GM23338 (cell line): Measurements from ENCODE around the gene PCYT1A. TPM values are rescaled to one million over a fixed set of nuclear protein-coding genes. Genes with fewer than 3 reads are reported as not detected.

ENCODE experiments used
- ATAC-seq: fragments of 200-7000 bp; cut with Tn5 transposase; 3 replicates; pipeline ENCODE4 v1.9.1; 2020
- DNase-seq: peaks from one replicate; pipeline ENCODE4 v3.0.0-alpha.2; 2015; ENCODE audit warnings: low spot score
- H2AFZ ChIP-seq: fragments of 200-600 bp; sonication (generic); 2 replicates; pipeline ENCODE4 v1.8.0; 2016; ENCODE audit warnings: antibody characterized with exemption, mild to moderate bottlenecking, moderate library complexity
- H3F3A ChIP-seq: fragments of 200-600 bp; sonication (generic); replicated peaks from 2 replicates; pipeline ENCODE4 v1.8.0; 2017; ENCODE audit warnings: antibody characterized with exemption, mixed run types, low read depth
- H3K27ac ChIP-seq: fragments of 200-600 bp; sonication (generic); 2 replicates; pipeline ENCODE4 v1.6.1; 2016; ENCODE audit warnings: low read depth
- H3K27me3 ChIP-seq: fragments of 200-600 bp; sonication (generic); 2 replicates; pipeline ENCODE4 v1.8.0; 2016; ENCODE audit warnings: mild to moderate bottlenecking, mixed run types, moderate library complexity; ENCODE audit not compliant: insufficient read depth
- H3K36me3 ChIP-seq: fragments of 200-600 bp; sonication (generic); 2 replicates; pipeline ENCODE4 v1.8.0; 2016; ENCODE audit warnings: mild to moderate bottlenecking; ENCODE audit not compliant: insufficient read depth
- H3K4me1 ChIP-seq: fragments of 200-600 bp; sonication (generic); 2 replicates; pipeline ENCODE4 v1.8.0; 2016; ENCODE audit warnings: mild to moderate bottlenecking, moderate library complexity; ENCODE audit not compliant: insufficient read depth
- H3K4me2 ChIP-seq: fragments of 200-600 bp; sonication (generic); 2 replicates; pipeline ENCODE4 v1.7.1; 2017; ENCODE audit warnings: mixed run types
- H3K4me3 ChIP-seq: fragments of 200-600 bp; sonication (generic); 2 replicates; pipeline ENCODE4 v1.6.1; 2016; ENCODE audit warnings: mixed run types
- H3K79me2 ChIP-seq: fragments of 200-600 bp; sonication (generic); replicated peaks from 2 replicates; pipeline ENCODE4 v1.8.0; 2017; ENCODE audit warnings: mild to moderate bottlenecking; ENCODE audit not compliant: insufficient read depth
- H3K9me2 ChIP-seq: fragments of 200-600 bp; sonication (generic); 2 replicates; pipeline ENCODE4 v1.8.0; 2017; ENCODE audit not compliant: insufficient read depth
- H4K20me1 ChIP-seq: fragments of 200-600 bp; sonication (generic); replicated peaks from 2 replicates; pipeline ENCODE4 v1.8.0; 2017; ENCODE audit warnings: mild to moderate bottlenecking; ENCODE audit not compliant: insufficient read depth
- H3K27ac Mint-ChIP-seq: 2 replicates; pipeline ENCODE4 v1.8.0; 2020; ENCODE audit warnings: inconsistent platforms, mild to moderate bottlenecking, moderate library complexity, mixed read lengths
- H3K27me3 Mint-ChIP-seq: 3 replicates; pipeline ENCODE4 v1.8.0; 2022; ENCODE audit warnings: low read depth, mild to moderate bottlenecking, moderate library complexity, mixed read lengths, inconsistent platforms; ENCODE audit not compliant: insufficient read depth, poor library complexity
- H3K36me3 Mint-ChIP-seq: 3 replicates; pipeline ENCODE4 v1.8.0; 2021; ENCODE audit warnings: low read depth, mild to moderate bottlenecking, inconsistent platforms, moderate library complexity, mixed read lengths
- H3K4me1 Mint-ChIP-seq: 3 replicates; pipeline ENCODE4 v1.8.0; 2020; ENCODE audit warnings: mild to moderate bottlenecking, inconsistent platforms, mixed read lengths
- H3K4me3 Mint-ChIP-seq: 3 replicates; pipeline ENCODE4 v1.8.0; 2021; ENCODE audit warnings: moderate library complexity, mild to moderate bottlenecking, inconsistent platforms, mixed read lengths
- H3K9me3 Mint-ChIP-seq: 3 replicates; pipeline ENCODE4 v1.8.0; 2020; ENCODE audit warnings: moderate library complexity, mild to moderate bottlenecking, inconsistent platforms, mixed read lengths
- CREB1 ChIP-seq: fragments of 250-450 bp; sonication (Bioruptor Pico); IDR thresholded peaks from 2 replicates; pipeline ENCODE4 v1.5.0; 2020; ENCODE audit warnings: low read depth, mild to moderate bottlenecking, moderate library complexity
- EZH2 ChIP-seq: fragments of 200-600 bp; sonication (generic); IDR thresholded peaks from one replicate; pipeline ENCODE4 v1.8.0; 2017; ENCODE audit warnings: antibody characterized with exemption, mild to moderate bottlenecking, low read depth; ENCODE audit not compliant: unreplicated experiment
- EZH2phosphoT487 ChIP-seq: fragments of 200-600 bp; sonication (generic); IDR thresholded peaks from one replicate; pipeline ENCODE4 v1.8.1; 2018; ENCODE audit warnings: antibody characterized with exemption; ENCODE audit not compliant: unreplicated experiment
- JUNB ChIP-seq: IDR thresholded peaks from one replicate; pipeline ENCODE4 v1.6.1; 2016; ENCODE audit warnings: antibody characterized with exemption; ENCODE audit not compliant: unreplicated experiment
- POLR2AphosphoS5 ChIP-seq: IDR thresholded peaks from 2 replicates; pipeline ENCODE4 v1.6.1; 2016; ENCODE audit warnings: antibody characterized with exemption, low read depth
- STAT1 ChIP-seq: IDR thresholded peaks from one replicate; pipeline ENCODE4 v1.6.1; 2016; ENCODE audit warnings: antibody characterized with exemption; ENCODE audit not compliant: unreplicated experiment
- ZNF114 ChIP-seq: fragments of 250-450 bp; sonication (Bioruptor Pico); IDR thresholded peaks from 2 replicates; pipeline ENCODE4 v1.5.0; 2020; ENCODE audit warnings: mild to moderate bottlenecking, moderate library complexity
- ZNF331 ChIP-seq: fragments of 250-450 bp; sonication (Bioruptor Pico); IDR thresholded peaks from 2 replicates; pipeline ENCODE4 v1.5.0; 2020; ENCODE audit warnings: low read depth, mild to moderate bottlenecking, moderate library complexity
- polyA plus RNA-seq: library from polyadenylated mRNA; unstranded; fragments of >200 nt; fragmentation: Nextera tagmentation; extraction: Ambion mirVana; gene quantifications from 2 replicates; pipeline ENCODE4 v1.2.1, GENCODE V29; 2016
- total RNA-seq: library from RNA; depleted of rRNA; stranded (reverse); fragments of >200 nt; shearing (Covaris generic); gene quantifications from 2 replicates; pipeline ENCODE4 v1.2.3, GENCODE V29; 2014
- TF ChIP-seq, protein P1 (sequence below): IDR thresholded peaks from one replicate; pipeline ENCODE4 v1.6.1; 2018; ENCODE audit warnings: antibody characterized with exemption; ENCODE audit not compliant: unreplicated experiment
- TF ChIP-seq, protein P2 (sequence below), 2 experiments: fragments of 200-600 bp in 1 of 2; sonication (generic) in 1 of 2; conservative IDR thresholded peaks; 2 replicates each; pipeline versions ENCODE4 v1.5.1 to v1.6.1; 2016 to 2017; ENCODE audit warnings: antibody characterized with exemption in 2 of 2, low read depth in 2 of 2, mild to moderate bottlenecking in 2 of 2, moderate library complexity in 1 of 2
- TF ChIP-seq, protein P3 (sequence below): IDR thresholded peaks from 2 replicates; pipeline ENCODE4 v1.6.1; 2016; ENCODE audit warnings: antibody characterized with exemption

Gene PCYT1A
- total and polyA plus RNA-seq, 2 experiments from 2014 or later = 11.6 to 35.8 TPM

DNA sequence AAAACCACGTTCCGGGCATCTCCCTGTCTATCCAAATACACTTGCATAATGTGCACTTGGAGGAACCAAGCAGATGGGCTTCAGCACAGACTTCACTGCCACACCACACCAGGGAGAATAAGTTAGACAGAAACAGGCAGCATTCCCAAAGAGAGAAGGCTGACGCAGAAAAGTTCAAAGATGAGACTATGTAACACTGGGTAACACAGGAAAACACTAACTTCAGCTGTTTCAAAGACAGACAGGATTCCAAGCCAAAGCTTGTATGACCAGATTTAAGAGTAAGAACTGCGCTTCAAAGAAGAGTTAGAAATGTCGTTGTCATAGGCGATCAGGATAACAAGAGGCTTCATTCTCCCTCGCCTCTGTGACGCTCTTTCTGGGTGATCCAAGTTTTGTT lies 51.3 kb downstream of the PCYT1A start (continued):
- TF ChIP-seq, protein P1, sequence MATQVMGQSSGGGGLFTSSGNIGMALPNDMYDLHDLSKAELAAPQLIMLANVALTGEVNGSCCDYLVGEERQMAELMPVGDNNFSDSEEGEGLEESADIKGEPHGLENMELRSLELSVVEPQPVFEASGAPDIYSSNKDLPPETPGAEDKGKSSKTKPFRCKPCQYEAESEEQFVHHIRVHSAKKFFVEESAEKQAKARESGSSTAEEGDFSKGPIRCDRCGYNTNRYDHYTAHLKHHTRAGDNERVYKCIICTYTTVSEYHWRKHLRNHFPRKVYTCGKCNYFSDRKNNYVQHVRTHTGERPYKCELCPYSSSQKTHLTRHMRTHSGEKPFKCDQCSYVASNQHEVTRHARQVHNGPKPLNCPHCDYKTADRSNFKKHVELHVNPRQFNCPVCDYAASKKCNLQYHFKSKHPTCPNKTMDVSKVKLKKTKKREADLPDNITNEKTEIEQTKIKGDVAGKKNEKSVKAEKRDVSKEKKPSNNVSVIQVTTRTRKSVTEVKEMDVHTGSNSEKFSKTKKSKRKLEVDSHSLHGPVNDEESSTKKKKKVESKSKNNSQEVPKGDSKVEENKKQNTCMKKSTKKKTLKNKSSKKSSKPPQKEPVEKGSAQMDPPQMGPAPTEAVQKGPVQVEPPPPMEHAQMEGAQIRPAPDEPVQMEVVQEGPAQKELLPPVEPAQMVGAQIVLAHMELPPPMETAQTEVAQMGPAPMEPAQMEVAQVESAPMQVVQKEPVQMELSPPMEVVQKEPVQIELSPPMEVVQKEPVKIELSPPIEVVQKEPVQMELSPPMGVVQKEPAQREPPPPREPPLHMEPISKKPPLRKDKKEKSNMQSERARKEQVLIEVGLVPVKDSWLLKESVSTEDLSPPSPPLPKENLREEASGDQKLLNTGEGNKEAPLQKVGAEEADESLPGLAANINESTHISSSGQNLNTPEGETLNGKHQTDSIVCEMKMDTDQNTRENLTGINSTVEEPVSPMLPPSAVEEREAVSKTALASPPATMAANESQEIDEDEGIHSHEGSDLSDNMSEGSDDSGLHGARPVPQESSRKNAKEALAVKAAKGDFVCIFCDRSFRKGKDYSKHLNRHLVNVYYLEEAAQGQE = no peak
- TF ChIP-seq ZNF114 (CRISPR knock-in tag) = no peak
- no peak for TF ChIP-seq ZNF331 (CRISPR knock-in tag)
- TF ChIP-seq CREB1 (CRISPR knock-in tag) = no peak
- TF ChIP-seq, protein P2, sequence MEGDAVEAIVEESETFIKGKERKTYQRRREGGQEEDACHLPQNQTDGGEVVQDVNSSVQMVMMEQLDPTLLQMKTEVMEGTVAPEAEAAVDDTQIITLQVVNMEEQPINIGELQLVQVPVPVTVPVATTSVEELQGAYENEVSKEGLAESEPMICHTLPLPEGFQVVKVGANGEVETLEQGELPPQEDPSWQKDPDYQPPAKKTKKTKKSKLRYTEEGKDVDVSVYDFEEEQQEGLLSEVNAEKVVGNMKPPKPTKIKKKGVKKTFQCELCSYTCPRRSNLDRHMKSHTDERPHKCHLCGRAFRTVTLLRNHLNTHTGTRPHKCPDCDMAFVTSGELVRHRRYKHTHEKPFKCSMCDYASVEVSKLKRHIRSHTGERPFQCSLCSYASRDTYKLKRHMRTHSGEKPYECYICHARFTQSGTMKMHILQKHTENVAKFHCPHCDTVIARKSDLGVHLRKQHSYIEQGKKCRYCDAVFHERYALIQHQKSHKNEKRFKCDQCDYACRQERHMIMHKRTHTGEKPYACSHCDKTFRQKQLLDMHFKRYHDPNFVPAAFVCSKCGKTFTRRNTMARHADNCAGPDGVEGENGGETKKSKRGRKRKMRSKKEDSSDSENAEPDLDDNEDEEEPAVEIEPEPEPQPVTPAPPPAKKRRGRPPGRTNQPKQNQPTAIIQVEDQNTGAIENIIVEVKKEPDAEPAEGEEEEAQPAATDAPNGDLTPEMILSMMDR (conservative IDR thresholded peaks at IDR 0.05; ENCODE audit: low read depth in 2 of 2) = no peak
- TF ChIP-seq EZH2 = no peak

DNA sequence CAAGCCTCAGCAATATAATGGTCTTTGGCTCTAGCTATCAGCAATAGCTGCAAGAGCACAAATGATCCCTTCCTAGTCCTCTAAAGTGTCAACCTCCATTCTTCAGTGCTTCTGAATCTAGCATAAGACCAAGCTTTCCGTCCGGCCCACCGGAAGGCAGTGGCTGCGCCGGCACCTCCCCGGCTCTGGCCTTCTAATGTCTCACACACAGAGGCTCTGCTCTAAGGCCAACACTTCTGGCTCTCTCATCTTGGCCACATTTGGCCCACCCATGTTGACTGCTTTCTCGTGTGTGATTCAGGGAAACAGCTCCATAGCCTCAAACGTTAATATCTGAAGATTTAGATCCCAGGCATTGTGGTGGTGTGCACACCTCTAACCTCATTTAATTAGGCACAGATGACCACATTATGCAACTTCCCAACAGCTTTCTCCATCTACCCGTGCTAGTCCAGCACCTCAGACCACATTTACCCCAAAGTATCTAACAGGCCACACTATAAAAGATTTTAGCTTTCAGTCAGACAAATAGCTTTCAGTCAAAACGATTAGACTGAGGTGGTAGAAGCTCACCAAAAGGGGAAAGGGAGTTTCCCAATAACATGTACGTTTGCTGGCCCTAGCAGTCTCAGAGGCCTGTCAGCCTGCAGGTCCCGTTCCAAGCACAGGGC lies 51.9 kb downstream of the PCYT1A start:
- H3K4me2 ChIP-seq = no peak overlapping the region
- H3K4me3 ChIP-seq = no peak overlapping the region
- H3K9me3 Mint-ChIP-seq = no peaks in the 10 kb centered on the region
- H3K27ac Mint-ChIP-seq = no peak overlapping the region
- no peaks in the 10 kb centered on the region for H3K9me2 ChIP-seq
- H4K20me1 ChIP-seq = 0 out of 2 replicates have a peak, but pooled peaks cover 5% of the 10 kb centered on the region
- H2AFZ ChIP-seq = no peak overlapping the region
- no peak for ATAC-seq
- H3K4me3 Mint-ChIP-seq = no peak overlapping the region
- no peak overlapping the region for H3K27ac ChIP-seq
- no peaks in the 10 kb centered on the region for H3K79me2 ChIP-seq
- H3K36me3 ChIP-seq = no peaks in the 10 kb centered on the region; the same call in 1 of the 2 replicates
- DNase-seq = no peak
- H3K27me3 ChIP-seq = no peaks in the 10 kb centered on the region
- H3F3A ChIP-seq = no peaks in the 10 kb centered on the region
- H3K27me3 Mint-ChIP-seq = peaks cover 1% of the 10 kb centered on the region
- H3K36me3 Mint-ChIP-seq = peaks cover 5% of the 10 kb centered on the region; the same call in 1 of the 3 replicates
- H3K4me1 Mint-ChIP-seq = peaks cover 9% of the 10 kb centered on the region; the same call in 1 of the 3 replicates
- peaks cover 9% of the 10 kb centered on the region; the same call in 1 of the 2 replicates for H3K4me1 ChIP-seq
- TF ChIP-seq EZH2phosphoT487 (no peak), CREB1 (CRISPR knock-in tag) (no peak), ZNF114 (CRISPR knock-in tag) (no peak), POLR2AphosphoS5 (no peak), ZNF331 (CRISPR knock-in tag) (no peak), JUNB (no peak), STAT1 (no peak)
- TF ChIP-seq, protein P2 (conservative IDR thresholded peaks at IDR 0.05; ENCODE audit: low read depth in 2 of 2) = no peak
- TF ChIP-seq, protein P3, sequence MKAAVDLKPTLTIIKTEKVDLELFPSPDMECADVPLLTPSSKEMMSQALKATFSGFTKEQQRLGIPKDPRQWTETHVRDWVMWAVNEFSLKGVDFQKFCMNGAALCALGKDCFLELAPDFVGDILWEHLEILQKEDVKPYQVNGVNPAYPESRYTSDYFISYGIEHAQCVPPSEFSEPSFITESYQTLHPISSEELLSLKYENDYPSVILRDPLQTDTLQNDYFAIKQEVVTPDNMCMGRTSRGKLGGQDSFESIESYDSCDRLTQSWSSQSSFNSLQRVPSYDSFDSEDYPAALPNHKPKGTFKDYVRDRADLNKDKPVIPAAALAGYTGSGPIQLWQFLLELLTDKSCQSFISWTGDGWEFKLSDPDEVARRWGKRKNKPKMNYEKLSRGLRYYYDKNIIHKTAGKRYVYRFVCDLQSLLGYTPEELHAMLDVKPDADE = no peak
